OCI-M2 (cell line): ENCODE measurements around the gene FBLN1.
"Not testable (repeated sequence)": the region's sequence is repeated elsewhere in the genome, so short reads cannot be mapped to it uniquely, and the experiment has no call there.

Experiments
- DNase-seq: peaks from one replicate; lab custom pipeline; 2025; ENCODE audit not compliant: unreplicated experiment; lab: John Stamatoyannopoulos, UW

FBLN1 gene

GRCh38 chr22:45602824-45603595, 100.3 kb downstream of the FBLN1 start:
- DNase-seq, result no peak

DNA sequence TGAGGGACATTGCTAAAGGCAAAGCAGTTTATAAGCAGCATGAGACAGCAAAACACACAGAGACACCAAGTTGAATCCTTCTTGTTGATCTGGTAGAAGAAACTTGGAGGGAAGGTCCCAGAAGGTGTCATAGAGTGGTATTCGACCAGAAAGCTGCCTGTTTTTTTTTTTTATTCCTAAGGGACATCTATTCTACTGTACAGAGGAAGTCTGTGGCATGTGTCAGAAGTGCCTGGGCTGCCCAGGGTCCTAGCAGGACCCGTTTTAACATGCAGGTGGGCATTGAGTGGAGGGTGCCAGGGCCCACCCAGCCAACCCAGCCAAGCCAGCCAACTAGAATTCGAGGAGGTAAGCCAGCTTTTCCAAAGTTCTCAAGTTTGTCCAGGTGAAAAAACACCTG, 100.9 kb downstream of the FBLN1 start:
- DNase-seq, result no peak

DNA sequence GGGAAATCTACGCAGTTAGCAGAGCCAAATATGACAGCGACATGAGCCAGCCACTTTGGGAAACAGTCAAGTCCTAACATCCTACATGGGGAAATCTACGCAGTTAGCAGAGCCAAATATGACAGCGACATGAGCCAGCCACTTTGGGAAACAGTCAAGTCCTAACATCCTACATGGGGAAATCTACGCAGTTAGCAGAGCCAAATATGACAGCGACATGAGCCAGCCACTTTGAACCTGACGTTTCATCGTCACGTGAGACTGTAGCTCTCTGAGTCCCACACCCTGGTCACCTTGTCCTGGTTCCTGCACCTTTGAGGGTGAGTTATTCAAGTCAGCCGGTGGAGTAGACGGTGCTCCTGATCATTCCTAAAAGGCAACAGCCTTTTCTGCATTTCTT, 105.4 kb downstream of the FBLN1 start:
- not testable (repeated sequence) for DNase-seq

GRCh38 chr22:45608763-45609180, 106.1 kb downstream of the FBLN1 start:
- no peak for DNase-seq

- DNase-seq, result no peak
Measured at GRCh38 chr22:45612451-45612901, 109.8 kb downstream of the FBLN1 start.

DNA sequence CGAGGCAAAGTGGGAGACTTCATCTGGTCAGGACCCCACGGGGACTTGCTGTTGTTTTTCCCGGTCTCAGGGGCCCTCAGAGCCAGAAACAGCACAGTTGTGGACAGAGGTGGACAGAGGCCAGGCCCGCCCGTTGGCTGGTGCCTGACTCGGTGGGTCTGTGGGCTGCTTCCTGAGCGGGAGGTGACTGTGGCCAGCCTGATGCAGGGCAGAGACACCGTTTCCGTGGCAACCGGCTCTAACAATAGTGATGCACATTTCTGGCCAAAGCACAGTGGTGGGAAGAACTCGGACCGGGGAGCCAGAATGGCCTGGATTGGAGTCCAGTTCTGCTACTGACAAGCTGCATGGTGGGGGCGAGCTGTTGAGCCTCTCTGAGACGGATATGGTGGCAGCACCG, 110.3 kb downstream of the FBLN1 start:
- no peak for DNase-seq

DNA sequence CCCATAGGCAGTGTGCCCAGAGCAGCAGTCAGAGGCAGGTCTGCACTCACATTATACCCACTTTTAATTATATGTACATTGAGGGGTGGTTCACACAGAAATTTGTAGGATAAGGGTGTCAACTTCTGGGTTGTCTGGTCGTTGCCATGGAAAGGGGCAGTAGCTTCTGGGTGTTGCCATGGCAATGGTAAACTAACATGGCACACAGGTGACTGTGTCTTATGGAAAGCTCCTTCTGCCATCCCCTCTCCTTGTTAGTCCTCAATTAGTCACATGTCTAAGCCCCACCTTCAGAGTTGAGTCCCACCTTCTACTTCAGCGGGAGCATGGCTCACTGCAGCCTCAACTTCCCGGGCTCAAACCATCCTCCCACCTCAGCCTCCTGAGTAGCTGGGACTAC, 112.7 kb downstream of the FBLN1 start:
- DNase-seq, result no peak

DNA sequence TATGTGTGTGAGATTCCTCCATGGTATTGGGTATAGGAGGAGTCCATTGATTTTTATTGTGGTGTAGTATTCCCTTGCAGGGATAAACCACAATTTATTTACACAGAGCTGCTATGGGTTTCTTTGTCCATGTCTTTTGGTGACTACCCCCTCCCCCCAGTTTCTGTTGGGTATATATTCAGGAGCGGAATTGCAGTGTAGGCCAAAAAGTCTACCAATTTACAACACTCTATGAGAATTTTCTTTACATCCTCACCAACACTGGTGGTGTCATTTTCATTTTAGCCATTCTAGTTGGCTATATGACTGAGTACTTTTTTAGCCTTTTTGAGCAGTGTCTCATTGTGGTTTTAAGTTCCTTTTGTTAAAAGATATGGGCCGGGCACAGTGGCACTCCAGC, 113.7 kb downstream of the FBLN1 start:
- no peak for DNase-seq

DNA sequence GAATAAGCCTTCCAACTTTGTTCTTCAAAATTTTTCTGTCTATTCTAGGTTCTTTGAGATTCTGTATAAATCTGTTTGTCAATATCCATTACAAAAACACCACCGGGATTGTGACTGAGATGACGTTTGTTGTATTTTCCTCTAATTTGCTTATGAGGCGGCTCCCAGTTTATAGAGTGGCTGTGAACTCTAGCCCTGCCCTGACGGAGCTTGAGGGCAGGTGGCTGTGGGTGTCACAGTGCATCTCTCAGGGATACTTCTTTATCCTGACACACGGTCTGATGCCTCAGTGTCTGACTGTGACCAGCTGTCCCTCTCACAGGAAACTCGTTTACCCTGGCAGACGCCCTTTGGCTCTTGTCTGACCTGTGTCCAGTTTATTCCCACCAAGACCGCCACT, 115.3 kb downstream of the FBLN1 start:
- no peak for DNase-seq

DNA sequence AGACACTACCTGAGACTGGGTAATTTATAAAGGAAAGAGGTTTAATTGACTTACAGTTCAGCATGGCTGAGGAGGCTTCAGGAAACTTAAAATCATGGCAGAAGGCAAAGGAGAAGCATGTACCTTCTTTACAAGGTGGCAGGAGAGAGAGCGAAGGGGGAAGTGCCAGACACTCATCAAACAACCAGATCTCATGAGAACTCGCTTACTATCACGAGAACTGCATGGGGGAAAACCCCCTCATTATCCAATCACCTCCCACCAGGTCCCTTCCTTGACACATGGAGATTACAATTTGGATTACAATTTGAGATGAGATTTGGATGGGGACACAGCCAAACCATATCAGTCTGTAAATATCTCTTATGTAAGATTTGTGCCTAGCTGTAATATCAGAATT, 118.0 kb downstream of the FBLN1 start:
- DNase-seq, result no peak

- no peak for DNase-seq
Measured at GRCh38 chr22:45621836-45622600, 119.3 kb downstream of the FBLN1 start.

DNA sequence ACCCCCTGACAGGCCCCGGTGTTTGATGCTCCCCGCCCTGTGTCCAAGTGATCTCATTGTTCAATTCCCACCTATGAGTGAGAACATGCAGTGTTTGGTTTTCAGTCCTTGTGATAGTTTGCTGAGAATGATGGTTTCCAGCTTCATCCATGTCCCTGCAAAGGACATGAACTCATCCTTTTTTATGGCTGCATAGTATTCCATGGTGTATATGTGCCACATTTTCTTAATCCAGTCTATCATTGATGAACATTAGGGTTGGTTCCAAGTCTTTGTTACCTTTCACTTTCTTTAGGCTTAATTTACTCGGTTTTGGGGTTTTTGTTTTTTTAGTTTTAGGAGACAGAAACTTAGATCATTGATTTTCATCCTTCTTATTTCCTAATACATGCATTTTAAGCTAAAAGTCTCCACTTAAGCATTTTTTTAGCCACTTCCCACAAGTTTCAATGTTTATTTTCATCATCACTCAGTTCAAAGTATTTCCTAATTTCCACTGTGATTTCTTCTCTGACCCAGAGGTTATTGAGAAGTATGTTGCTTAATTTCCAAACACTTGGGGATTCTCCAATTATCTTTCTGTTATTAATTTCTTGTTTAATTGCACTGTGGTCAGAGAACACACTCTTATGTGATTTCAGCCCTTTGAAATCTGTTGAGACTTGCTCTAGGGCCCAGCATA, 120.9 kb downstream of the FBLN1 start:
- DNase-seq, result not testable (repeated sequence)

DNA sequence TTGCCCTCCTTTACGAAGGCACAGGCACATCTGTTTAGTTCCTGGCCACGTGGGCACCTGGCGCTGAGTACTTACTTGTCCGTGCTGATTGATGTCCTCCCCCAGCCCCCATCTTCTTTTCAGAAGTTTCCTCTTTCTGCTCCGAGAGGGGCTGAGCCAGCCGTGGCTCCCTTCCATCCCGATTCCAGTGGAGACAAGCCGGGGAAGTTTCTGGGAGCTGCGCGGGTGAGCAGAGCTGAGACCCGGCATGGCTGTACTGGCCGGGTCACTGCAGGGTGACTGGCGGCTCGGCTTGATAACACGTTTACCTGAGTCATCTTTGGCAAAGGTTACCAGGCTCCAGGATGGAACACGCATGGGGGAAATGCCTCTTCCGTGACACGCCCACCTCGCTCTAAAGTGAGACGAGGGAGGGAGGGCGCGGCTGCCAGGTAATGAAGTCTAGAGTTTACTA, 123.5 kb downstream of the FBLN1 start:
- no peak for DNase-seq

DNA sequence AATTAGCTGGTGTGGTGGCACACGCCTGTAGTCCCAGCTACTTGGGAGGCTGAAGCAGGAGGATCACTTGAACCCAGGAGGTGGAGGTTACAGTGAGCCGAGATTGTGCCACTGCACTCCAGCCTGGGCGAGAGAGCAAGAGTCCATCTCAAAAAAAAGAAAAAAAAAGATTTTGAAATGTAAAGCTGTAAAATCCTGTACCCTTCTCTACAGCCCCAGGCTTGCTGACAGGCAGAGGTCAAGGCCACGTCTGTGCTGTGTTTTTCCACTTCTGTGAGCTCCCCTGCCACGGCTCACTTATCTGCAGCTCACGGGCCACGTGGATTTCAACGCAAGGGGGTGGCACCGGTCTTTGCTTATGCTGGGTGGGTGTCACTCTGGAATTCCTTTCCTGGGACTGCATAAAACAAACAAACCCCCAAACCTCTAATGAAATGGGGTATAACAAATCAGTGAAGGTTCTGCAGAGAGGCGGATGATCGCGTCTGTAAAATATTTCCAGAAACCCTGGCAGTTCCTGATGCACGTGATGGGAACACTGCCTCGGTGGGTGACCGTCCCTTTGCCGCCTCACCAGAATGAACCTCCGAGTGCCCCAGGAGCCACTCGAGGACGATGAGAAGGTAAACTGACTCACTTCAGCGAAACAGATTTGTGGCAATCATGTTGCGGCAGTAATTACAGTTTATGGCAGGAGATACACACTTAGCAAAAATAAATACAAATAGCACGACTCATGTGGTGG, 125.0 kb downstream of the FBLN1 start:
- DNase-seq, result no peak

DNA sequence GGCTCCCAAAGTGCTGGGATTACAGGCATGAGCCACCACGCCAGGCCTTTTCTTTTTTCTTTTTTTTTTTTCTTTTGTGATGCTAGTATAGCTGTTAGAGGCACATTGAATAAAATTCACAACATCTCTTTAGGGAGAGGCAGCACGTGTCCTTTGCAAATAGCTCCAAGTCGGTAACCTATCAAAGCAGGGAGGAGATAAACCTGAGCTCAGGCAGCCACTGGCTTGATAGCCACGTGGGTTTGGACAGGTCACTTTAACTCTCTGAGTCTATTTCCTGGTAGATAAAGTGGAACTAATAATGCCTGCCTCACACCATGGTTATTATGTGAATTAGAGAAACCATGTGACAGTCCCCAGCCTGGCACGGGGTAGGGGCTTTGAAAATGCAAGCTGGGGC, 125.8 kb downstream of the FBLN1 start:
- no peak for DNase-seq

DNA sequence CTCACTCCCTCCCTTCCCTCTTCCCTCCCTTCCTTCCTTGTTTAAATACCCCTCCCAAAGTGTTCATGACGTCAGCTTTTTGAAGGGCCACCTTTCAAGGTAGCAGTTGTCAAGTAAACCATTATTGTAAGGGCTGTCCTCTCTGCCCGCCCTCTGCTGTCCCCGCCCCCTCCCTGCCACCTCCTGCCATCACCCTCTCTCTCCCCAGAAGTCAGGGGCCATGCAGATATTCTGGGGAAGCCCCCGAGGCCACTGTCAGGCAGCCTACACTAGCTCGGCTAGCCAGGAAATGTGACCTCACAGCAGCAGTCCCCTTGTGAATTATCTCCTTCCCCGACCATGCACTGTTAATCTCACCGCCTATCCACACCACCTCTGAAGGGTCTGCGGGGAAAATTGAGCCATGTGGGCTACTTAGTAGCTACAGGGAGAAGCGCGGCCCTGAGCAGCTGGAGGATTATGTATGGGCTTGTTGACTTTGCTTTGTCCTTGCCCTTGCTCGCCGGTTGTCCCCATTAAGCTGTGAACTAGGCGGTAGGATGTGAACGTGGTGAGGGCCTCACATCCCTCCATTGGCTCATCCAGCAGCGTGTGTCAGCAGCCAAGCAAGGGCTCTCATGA, 126.9 kb downstream of the FBLN1 start:
- DNase-seq, result no peak

GRCh38 chr22:45630436-45630835, 127.8 kb downstream of the FBLN1 start:
- DNase-seq, result no peak

DNA sequence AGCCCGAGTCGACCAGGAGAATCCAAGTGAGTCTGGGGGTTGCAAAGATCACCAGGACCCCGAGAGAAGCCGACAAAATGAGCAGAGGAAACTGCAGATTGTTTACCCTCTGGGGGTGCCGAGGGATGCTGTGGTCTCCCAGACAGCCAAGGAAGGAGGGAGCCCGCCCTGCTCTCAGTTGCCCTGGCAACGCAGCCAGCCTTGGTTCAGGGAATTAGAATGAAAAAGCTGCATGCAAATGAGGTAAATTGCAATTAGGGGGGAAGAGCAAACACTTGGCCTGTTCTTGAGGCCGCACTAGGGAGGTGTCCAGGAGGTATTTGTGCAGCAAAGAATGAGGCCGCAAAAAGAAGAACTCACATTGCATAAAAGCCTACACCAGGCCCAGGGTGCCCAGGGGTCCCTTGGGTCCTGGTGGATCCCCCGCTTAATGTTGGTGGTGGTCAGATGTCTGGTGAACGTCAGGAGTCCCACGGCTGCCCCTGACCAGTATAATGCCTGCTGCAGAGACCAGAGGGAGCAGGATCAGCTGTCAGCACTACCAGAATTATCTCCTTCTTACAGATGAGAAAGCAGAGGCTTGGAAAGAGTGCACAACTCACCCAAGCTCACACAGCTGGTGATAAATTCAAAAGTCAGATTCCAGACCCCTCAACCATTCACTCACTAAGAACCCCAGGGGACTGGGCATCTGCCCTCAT, 128.6 kb downstream of the FBLN1 start:
- DNase-seq, result no peak

DNA sequence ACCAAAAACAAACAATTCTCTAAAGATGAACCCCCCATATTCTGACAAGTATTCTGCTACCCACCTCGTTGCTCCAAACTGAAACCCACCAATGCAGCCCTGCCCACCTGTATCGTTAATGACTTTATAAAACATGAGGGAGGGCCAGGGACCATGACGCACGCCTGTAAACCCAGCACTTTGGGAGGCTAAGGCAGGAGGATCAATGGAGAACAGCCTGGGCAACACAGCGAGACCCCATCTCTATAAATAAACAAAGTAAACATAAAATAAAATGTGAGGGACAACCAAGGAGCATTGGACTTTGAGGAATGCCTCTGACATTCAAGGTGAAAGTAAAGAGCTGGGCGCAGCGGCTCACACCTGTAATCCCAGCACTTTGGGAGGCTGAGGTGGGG, 129.2 kb downstream of the FBLN1 start:
- no peak for DNase-seq
